Measurements from ENCODE around the gene IZUMO4.
"Not testable (repeated sequence)": the region's sequence is repeated elsewhere in the genome, so short reads cannot be mapped to it uniquely, and the experiment has no call there.

Gene IZUMO4

GRCh38 chr19:2086695-2087620 lies 9.8 kb upstream of the IZUMO4 start:
- H3K27me3 Mint-ChIP-seq (ENCODE audit: low read depth); H3K9me3 Mint-ChIP-seq: not testable (repeated sequence)
- peaks cover 59% of the 10 kb centered on the region for H3K4me1 Mint-ChIP-seq (ENCODE audit: low read depth)
- peak overlapping the region; percentile 90 for H3K27ac Mint-ChIP-seq
- peak overlapping the region; percentile 72 for H3K4me3 Mint-ChIP-seq
- H3K36me3 Mint-ChIP-seq (ENCODE audit: low read depth) = peaks cover 40% of the 10 kb centered on the region

GRCh38 chr19:2087621-2088100 lies 9.1 kb upstream of the IZUMO4 start:
- peaks cover 4% of the 10 kb centered on the region for H3K27me3 Mint-ChIP-seq (ENCODE audit: low read depth)
- H3K27ac Mint-ChIP-seq = peak overlapping the region; percentile 90
- H3K4me1 Mint-ChIP-seq (ENCODE audit: low read depth) = peaks cover 56% of the 10 kb centered on the region
- H3K4me3 Mint-ChIP-seq = peak overlapping the region; percentile 72
- H3K9me3 Mint-ChIP-seq = no peaks in the 10 kb centered on the region
- peaks cover 34% of the 10 kb centered on the region for H3K36me3 Mint-ChIP-seq (ENCODE audit: low read depth)

DNA sequence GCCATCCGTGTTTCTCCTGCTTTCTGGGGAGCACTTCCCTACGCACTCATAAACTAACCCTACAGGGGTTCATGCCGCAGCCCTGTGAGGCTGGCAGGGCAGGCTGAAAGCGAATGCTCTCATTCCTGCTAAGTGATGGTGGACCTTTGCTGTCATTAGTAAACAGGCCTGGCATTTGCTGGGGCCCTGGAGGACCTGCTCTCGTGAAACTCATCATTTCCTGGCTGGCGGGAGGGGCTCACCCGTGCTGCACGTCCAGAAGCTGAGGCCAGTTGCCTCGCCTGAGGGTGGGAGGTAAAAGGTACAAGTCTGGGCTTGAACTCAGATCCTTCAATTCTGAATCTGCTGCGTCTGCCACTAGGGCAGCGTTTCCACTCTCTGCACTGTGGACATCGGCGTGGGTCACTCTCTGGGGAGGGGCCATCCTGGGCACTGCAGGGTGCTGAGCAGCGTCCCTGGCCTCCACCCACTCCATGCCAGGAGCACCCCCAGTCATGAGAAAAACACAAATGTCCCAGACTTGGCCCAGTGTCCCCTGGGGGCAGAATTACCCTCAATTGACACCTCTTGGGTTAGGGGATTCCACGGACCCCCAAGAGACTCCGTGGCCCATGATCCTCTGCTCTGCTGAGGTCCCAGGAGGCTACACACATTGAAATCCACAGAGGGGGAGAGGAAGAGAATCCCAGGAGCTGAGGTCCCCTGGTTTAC lies 7.6 kb upstream of the IZUMO4 start:
- Mint-ChIP-seq H3K36me3 (ENCODE audit: low read depth) (peaks cover 30% of the 10 kb centered on the region), H3K9me3 (no peaks in the 10 kb centered on the region), H3K27ac (peak overlapping the region; percentile 90), H3K27me3 (ENCODE audit: low read depth) (peaks cover 4% of the 10 kb centered on the region), H3K4me3 (peak overlapping the region; percentile 42), H3K4me1 (ENCODE audit: low read depth) (peaks cover 60% of the 10 kb centered on the region)

GRCh38 chr19:2089727-2090053 lies 7.0 kb upstream of the IZUMO4 start:
- peak overlapping the region; percentile 91 for H3K27ac Mint-ChIP-seq
- H3K36me3 Mint-ChIP-seq (ENCODE audit: low read depth) = peaks cover 34% of the 10 kb centered on the region
- no peaks in the 10 kb centered on the region for H3K9me3 Mint-ChIP-seq
- H3K4me3 Mint-ChIP-seq = peak overlapping the region; percentile 69
- peaks cover 4% of the 10 kb centered on the region for H3K27me3 Mint-ChIP-seq (ENCODE audit: low read depth)
- H3K4me1 Mint-ChIP-seq (ENCODE audit: low read depth) = peaks cover 65% of the 10 kb centered on the region

DNA sequence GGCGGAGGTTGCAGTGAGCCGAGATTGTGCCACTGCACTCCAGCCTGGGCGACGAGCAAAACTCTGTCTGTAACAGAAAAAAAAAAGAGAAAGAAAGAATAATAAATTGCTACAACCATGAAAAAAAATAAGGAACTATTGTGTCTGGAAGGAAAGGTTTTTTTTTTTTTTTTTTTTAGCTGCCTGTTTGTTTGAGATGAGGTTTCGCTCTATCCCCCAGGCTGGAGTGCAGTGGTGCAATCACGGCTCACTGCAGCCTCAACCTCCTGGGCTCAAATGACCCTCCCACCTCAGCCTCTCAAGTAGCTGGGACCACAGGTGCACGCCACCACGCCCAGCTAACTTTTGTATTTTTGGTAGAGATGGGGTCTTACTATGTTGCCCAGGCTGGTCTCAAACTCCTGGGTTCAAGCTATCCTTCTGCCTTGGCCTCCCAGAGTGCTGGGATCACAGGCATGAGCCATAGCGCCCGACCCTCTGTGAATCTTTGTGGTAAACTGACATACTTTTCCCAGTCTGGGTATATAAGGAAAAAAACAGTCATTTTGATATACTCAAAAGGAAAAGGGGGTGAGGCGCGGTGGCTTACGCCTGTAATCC lies 4.7 kb upstream of the IZUMO4 start:
- peak overlapping the region; percentile 6 for H3K27ac Mint-ChIP-seq
- not testable (repeated sequence) for H3K4me3 Mint-ChIP-seq; H3K27me3 Mint-ChIP-seq (ENCODE audit: low read depth); H3K9me3 Mint-ChIP-seq
- H3K36me3 Mint-ChIP-seq (ENCODE audit: low read depth) = peaks cover 27% of the 10 kb centered on the region
- peaks cover 55% of the 10 kb centered on the region for H3K4me1 Mint-ChIP-seq (ENCODE audit: low read depth)

DNA sequence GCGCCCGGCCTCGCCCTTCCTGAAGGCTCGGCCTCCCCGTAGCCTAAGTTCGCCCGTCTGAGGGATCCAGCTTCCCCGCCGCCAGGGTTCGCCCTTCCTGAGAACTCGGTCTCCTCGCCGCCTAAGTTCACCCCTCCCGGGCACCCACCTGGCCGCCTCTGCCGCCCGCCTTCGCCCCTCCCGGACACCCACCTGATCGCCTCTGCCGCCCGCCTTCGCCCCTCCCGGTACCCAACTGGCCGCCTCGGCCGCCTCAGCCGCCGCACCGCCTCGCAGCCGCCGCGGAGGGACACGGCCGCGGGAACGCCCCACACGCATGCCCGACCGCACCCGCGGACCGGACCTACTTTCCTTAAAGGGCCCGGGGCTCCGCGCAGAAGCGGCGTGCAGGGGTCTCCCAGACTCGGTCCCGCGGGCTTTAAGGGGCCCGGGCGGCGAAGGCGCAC lies 658 bp upstream of the IZUMO4 start, which contains the start of gene MOB3A:
MOB3A (minus strand) TSS at position 293 of the 446 bp plus-strand sequence. CDS start 17,766 bp downstream, outside the sequence.
- H3K36me3 Mint-ChIP-seq (ENCODE audit: low read depth) = peaks cover 17% of the 10 kb centered on the region
- no peaks in the 10 kb centered on the region for H3K9me3 Mint-ChIP-seq
- no peaks in the 10 kb centered on the region for H3K27me3 Mint-ChIP-seq (ENCODE audit: low read depth)
- H3K4me1 Mint-ChIP-seq (ENCODE audit: low read depth) = peaks cover 22% of the 10 kb centered on the region
- peak within 1 kb of the TSS; percentile 90 for H3K27ac Mint-ChIP-seq
- H3K4me3 Mint-ChIP-seq = peak within 1 kb of the TSS; percentile 99

GRCh38 chr19:2097203-2097885 lies 629 bp downstream of the IZUMO4 start:
- Mint-ChIP-seq H3K4me3 (peak overlapping the region; percentile 88), H3K9me3 (no peaks in the 10 kb centered on the region), H3K36me3 (ENCODE audit: low read depth) (peaks cover 21% of the 10 kb centered on the region), H3K27ac (peak overlapping the region; percentile 87), H3K4me1 (ENCODE audit: low read depth) (peaks cover 21% of the 10 kb centered on the region), H3K27me3 (ENCODE audit: low read depth) (no peaks in the 10 kb centered on the region)

DNA sequence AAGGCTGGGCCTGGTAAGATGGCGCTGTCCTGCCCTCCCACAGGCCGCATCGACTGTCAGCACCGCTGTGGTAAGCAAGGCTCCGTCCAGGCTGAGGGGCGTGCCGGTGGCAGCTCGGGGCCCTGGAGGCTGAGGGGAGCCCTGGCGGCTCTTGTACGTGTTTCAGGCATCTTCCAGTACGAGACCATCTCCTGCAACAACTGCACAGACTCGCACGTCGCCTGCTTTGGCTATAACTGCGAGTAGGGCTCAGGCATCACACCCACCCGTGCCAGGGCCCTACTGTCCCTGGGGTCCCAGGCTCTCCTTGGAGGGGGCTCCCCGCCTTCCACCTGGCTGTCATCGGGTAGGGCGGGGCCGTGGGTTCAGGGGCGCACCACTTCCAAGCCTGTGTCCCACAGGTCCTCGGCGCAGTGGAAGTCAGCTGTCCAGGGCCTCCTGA lies 1.2 kb downstream of the IZUMO4 start:
- Mint-ChIP-seq H3K36me3 (ENCODE audit: low read depth) (peaks cover 20% of the 10 kb centered on the region), H3K27me3 (ENCODE audit: low read depth) (no peaks in the 10 kb centered on the region), H3K9me3 (no peaks in the 10 kb centered on the region), H3K4me3 (no peak overlapping the region), H3K4me1 (ENCODE audit: low read depth) (peaks cover 19% of the 10 kb centered on the region), H3K27ac (peak overlapping the region; percentile 87)

- H3K27me3 Mint-ChIP-seq (ENCODE audit: low read depth) = no peaks in the 10 kb centered on the region
- H3K36me3 Mint-ChIP-seq (ENCODE audit: low read depth) = peaks cover 24% of the 10 kb centered on the region
- peaks cover 4% of the 10 kb centered on the region for H3K9me3 Mint-ChIP-seq
- H3K4me1 Mint-ChIP-seq (ENCODE audit: low read depth) = peaks cover 13% of the 10 kb centered on the region
- no peak overlapping the region for H3K27ac Mint-ChIP-seq
- H3K4me3 Mint-ChIP-seq = no peak overlapping the region
Measured at GRCh38 chr19:2099054-2099501, 2.4 kb downstream of the IZUMO4 start.

DNA sequence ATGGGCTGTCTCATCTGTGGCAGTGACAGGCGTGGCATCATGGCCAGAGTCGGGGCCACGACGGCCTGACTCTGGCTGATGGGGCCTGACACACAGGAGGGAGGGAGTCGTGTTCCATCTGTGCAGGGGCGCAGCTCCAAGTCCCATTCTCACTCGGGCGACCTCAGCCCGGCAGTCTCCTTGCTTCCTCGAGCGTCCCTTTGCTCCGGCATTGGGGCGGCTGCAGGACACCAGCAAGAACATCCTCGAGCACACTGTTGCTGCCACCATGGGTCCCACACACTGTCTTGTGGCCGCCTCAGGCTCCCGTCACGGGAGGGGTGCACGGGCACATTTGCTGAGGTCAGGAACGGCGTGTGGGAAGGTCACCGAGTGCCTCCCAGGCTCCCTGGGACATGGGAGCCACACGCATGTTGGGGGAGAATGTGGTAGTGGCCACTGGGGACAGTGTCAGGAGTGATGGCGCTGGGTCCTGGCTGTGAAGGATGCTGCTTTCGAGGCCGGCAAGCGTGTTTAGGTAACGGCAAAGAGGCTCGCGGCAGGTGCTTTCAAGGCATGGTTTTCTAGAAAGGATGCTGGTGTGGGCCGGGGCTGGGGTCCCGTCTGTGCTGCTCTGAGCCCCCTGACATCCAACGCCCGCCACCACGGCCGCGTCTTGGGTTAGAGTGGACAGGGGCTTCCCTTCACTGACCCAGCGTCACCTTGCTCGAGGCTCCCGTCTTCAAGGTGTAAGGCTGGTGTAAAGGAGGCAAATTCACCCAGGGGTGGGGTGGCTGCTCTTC lies 3.4 kb downstream of the IZUMO4 start:
- Mint-ChIP-seq H3K4me1 (ENCODE audit: low read depth) (peaks cover 8% of the 10 kb centered on the region), H3K9me3 (peaks cover 11% of the 10 kb centered on the region), H3K4me3 (no peak overlapping the region), H3K27ac (no peak overlapping the region), H3K27me3 (ENCODE audit: low read depth) (no peaks in the 10 kb centered on the region), H3K36me3 (ENCODE audit: low read depth) (peaks cover 27% of the 10 kb centered on the region)

GRCh38 chr19:2100719-2101061 lies 4.0 kb downstream of the IZUMO4 start:
- Mint-ChIP-seq H3K36me3 (ENCODE audit: low read depth) (peaks cover 30% of the 10 kb centered on the region), H3K27ac (no peak overlapping the region), H3K4me3 (no peak overlapping the region)

DNA sequence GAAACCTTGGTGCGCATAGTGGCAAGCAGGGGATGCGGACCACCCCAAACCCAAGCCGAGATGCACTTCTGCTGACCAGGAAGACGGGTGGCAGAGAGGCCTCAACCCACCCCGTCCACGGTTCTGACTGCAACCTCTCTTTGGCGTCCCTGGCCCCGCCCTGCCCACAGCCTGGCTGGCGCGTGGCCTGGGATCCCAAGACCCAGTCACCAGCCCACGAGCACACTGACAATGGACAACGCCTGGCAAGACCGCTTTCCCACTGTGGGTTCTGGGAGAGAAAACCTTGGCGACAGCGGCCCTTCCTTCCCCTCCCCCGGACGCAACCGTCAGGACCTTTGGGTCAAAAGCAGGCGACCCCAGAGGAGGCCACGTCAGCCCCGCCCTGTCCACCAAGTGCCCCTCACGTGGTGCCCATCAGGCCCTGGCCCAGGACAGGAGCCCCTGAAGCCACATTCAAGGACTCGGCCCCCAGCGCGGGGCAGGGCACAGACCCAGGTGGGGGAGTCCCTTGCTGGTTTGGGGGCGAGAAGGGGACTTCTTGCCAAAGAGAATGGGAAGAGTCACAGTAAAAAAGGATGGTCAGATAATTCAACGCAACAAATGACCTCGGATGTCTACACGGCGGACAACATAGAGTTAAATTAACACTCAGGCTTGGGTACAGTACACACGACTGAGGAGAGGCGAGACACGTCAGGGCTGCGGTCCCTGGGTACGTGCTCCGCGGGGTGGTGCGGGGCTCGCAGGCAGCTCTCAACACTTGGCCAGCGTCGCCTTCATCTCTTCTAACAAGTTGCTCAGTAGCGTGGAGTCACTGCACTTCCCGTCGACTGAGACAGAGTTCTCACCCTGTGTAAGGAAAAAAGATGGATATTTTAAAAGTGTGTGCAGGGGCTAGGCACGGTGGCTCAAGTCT lies 5.0 kb downstream of the IZUMO4 start:
- H3K4me3 Mint-ChIP-seq = no peak overlapping the region
- H3K36me3 Mint-ChIP-seq (ENCODE audit: low read depth) = peaks cover 40% of the 10 kb centered on the region
- H3K27me3 Mint-ChIP-seq (ENCODE audit: low read depth) = no peaks in the 10 kb centered on the region
- peaks cover 22% of the 10 kb centered on the region for H3K9me3 Mint-ChIP-seq
- H3K27ac Mint-ChIP-seq = peak overlapping the region; percentile 13
- H3K4me1 Mint-ChIP-seq (ENCODE audit: low read depth) = peaks cover 5% of the 10 kb centered on the region

More at GRCh38 chr19:2100719-2101061, 4.0 kb downstream of the IZUMO4 start:
- Mint-ChIP-seq H3K4me1 (ENCODE audit: low read depth) (peaks cover 8% of the 10 kb centered on the region), H3K9me3 (peaks cover 16% of the 10 kb centered on the region), H3K27me3 (ENCODE audit: low read depth) (no peaks in the 10 kb centered on the region)

Measured in T-helper 1 cell treated with Interleukin-12 subunit alpha and Interleukin-12 subunit beta and Interleukin-4 antibody, amounts not matched to agents 30 μg/mL and 1 μg/mL, for 36 hours (primary cell).